A673 (cell line): ENCODE data around the gene SCRN1.

Experiments
- CTCF ChIP-seq: fragments of 300-800, 200-600 bp; sonication (generic); conservative IDR thresholded peaks from 2 replicates; pipeline ENCODE4 v1.5.1; 2017; ENCODE audit warnings: low read depth, mild to moderate bottlenecking, antibody characterized with exemption, low read length, moderate library complexity, mixed read lengths
- EZH2 ChIP-seq: fragments of 200-600 bp; sonication (generic); IDR thresholded peaks from 2 replicates; pipeline ENCODE4 v1.6.1; 2017; ENCODE audit warnings: borderline replicate concordance, low read depth, mild to moderate bottlenecking, mixed read lengths, antibody characterized with exemption, low read length; ENCODE audit not compliant: poor library complexity, severe bottlenecking

- TF ChIP-seq CTCF, result no peak
- TF ChIP-seq EZH2, result no peak
Observed at GRCh38 chr7:29889288-29889687, 100.3 kb downstream of the SCRN1 start.
